Fibroblast of skin of right biceps (primary cell): ENCODE measurements around the gene ATP10D.
"Not testable (repeated sequence)": the region's sequence is repeated elsewhere in the genome, so short reads cannot be mapped to it uniquely, and the experiment has no call there.

ENCODE experiments used
- DNase-seq: peaks from one replicate; pipeline ENCODE4 v3.0.0-alpha.2; 2013

Gene ATP10D

GRCh38 chr4:47485047-47485692 is at the start of gene ATP10D:
TSS of gene ATP10D (plus strand) at chr4:47485275. CDS start at chr4:47512541, 27,266 bp downstream.
- DNase-seq: peak; percentile 93

GRCh38 chr4:47442980-47443379 is 42.1 kb upstream of the ATP10D start:
- no peak for DNase-seq

GRCh38 chr4:47444031-47444430 is 41.0 kb upstream of the ATP10D start:
- no peak for DNase-seq

GRCh38 chr4:47451657-47452056 is 33.4 kb upstream of the ATP10D start:
- peak; percentile 66 for DNase-seq

GRCh38 chr4:47462799-47463234 is 22.3 kb upstream of the ATP10D start:
- DNase-seq: no peak

DNA sequence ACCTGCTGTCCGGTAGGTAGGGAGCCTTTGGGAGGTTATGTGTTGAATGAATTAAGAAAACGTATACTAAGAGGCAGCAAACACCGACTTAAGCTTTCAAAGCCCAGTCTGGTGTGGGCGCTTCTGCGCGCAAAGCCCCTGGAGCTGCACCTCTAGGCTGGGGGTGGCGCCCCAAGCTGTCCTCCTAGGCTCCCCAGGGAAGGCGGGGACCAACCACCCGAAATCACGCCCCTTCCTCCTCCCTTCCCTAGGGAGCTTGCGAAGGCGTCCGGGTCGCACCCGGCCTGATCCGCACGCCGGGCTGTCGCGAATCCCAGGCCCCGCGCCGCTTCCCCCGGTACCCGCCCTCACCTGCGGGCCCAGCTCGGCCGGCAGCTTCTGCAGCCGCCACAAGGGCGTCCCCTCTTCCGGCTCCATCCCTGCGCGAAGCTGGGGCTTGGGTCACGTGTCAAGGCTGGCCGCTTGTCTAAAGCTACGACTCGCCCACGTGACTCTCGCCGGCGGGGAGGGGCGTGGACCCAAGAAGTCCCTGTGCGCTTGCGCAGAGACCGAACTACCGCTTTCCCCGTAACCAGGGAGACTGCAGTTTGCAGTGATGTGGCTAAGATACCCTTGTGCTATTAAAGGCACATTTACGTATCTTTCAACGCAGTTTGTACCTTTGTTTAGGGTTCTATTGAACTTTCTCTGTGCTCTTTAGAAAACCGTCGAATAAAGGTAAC is 21.7 kb upstream of the ATP10D start, which contains the start of gene COMMD8:
COMMD8 (minus strand) TSS at position 468 of the 722 bp plus-strand sequence; CDS start at position 417, 51 bp downstream.
- peak; percentile 95 for DNase-seq

DNA sequence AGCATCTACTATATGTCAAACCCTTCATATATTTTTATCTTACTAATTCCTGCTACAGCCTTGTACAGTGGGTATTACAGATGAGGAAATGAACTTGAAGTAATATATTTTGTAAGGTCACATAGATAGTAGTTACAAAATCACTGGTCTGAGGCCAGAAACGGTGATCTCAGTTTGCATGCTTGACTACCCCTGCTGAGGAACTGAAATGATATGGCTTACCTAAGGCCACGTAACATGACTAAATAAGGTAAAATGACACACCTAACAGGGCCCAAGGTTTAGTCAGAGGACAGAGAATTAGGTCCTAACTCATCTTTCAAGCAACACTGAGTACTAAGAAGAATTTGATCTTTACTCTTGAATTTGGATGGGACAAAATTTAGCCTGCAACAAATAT is 20.1 kb upstream of the ATP10D start:
- no peak for DNase-seq

- DNase-seq: no peak
These were observed 18.9 kb upstream of the ATP10D start for GRCh38 chr4:47466056-47466785.

- DNase-seq: peak; percentile 38
These were observed 16.2 kb upstream of the ATP10D start for GRCh38 chr4:47468706-47469365.

- DNase-seq: peak; percentile 67
These were observed 15.1 kb upstream of the ATP10D start for GRCh38 chr4:47469951-47470350.

- DNase-seq: no peak
These were observed 14.0 kb upstream of the ATP10D start for GRCh38 chr4:47471064-47471463.

DNA sequence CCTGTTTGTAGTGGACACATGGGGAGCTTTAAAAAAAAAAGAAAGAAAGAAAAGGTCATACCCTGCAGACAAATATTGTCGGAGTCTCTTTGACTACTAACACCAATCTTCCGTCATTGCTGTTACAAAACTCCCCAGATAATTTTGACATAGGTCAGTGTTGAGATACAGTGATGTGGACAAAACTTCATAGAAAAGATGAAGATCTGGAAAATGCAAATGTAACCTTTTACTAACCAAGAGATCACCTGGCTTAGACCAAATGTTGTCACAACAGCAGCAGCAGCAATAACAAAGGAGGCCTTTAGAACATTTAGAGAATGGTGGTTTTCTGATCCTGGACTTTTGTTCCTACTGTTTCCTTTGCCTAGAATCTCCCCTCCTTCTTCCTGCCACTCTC is 13.5 kb upstream of the ATP10D start:
- DNase-seq: no peak

- DNase-seq: no peak
These were observed 11.8 kb upstream of the ATP10D start for GRCh38 chr4:47473141-47473750.

DNA sequence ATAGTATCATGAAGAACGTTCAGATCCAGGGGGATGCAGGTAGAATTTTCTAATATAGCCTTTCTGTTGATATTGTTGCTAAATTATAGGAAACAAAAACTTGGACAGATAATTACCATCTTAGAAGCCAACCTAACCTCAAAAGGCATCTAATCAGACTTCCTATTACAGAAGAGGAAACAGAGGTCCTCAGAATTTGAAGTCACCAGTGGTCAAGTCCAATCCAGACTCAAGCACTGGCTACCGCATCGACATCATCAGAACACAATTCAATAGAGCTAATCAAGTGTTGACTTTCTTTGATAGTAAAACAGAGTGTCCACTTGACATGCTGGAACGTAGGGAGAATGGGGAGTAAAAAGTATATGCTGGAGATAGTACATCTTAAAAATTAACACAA is 10.3 kb upstream of the ATP10D start:
- no peak for DNase-seq

DNA sequence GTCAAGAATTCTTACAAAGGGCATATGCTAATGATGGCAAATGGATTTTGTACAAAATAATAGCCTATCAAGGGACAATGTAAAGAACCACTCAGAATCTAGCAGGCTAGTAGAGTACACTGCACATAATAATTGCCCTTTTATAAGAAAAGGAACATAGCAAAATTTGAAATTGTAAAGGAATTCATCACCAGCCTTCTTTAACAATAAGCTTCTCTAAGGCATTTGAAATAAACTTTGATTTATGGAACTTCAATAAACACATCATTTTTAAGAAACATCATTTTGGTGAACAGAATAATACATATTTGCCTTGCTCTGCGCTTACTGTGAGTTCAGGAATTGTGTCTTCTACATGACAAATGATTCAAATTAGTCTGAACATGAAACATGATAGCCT is 9.7 kb upstream of the ATP10D start:
- DNase-seq: no peak

DNA sequence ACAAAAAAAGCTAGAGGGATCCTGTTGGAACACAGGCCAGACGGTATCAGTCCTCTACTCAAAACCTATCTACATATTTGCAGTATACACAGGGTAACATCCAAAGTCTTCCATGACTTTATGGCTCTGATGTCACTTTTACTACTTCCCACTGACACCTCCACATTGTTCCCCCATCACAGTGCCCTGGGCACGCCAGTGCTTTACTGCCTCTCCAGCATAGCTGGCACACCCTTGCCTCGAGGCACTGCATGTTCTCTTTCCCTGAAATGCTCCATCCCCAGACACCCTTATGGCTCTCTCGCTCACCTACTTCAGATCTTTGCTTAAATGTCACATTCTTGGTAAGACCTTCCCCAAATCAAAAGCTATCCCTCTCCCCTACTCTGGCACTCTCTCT is 6.3 kb upstream of the ATP10D start:
- no peak for DNase-seq

GRCh38 chr4:47482326-47482725 is 2.7 kb upstream of the ATP10D start:
- DNase-seq: peak; percentile 49

DNA sequence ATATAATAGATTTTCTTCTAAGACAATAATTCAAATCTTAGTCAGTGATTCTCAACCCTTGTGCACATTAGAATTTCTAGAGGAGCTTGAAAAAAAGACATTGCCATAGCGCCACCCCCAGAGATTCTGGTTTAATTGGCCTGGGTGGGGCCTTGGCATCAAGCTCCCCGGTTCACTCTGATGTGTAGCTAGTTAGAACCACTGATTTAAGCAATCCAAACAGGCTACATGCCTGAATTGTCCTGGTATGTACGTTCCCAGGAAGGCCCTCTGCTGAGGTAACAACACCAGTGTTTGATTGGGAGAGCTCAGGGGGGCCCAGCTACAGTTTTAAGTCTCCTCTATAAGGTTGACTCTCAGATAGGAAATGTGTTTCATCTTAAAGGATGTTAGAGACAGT is 1.3 kb upstream of the ATP10D start:
- no peak for DNase-seq

- DNase-seq: no peak
These were observed 907 bp upstream of the ATP10D start for GRCh38 chr4:47484168-47484567.

GRCh38 chr4:47485768-47486167 is 693 bp downstream of the ATP10D start:
- no peak for DNase-seq

GRCh38 chr4:47486231-47486673 is 1.2 kb downstream of the ATP10D start:
- no peak for DNase-seq

DNA sequence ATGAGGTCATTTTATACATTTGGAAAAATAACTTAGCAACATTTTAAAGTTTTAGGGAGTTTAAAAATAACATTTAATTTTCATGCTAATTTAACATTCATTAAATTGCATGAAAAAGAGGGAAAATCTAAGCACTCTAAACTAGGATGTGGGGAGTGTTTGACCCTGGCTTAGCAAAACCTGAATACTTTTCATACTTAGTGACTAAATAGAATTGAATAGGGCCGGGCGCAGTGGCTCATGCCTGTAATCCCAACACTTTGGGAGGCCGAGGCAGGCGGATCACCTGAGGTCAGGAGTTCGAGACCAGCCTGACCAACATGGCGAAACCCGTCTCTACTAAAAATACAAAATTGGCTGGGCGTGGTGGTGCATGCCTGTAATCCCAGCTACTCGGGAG is 1.7 kb downstream of the ATP10D start:
- not testable (repeated sequence) for DNase-seq

- DNase-seq: no peak
These were observed 3.6 kb downstream of the ATP10D start for GRCh38 chr4:47488706-47489105.
